ENCODE results near the gene PTPRN2.

DNA sequence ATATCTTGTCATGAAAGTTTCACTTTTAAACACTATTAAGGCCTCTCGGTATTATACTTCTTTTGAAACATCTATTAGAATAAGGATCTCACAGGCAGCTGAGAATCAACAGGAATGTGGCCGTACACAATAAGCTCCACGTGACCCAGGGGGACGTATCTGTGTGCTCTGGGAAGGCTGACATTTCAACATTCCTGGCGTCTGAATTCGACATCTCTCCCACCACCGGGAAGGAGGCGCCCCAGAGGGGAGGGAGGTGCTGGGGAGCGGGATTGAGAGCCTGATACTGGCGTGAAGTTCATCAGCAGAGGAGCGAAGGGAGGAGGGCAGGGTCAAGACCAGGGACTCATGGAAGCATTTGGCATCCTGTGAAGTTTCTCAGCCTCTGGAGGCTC, 849.6 kb downstream of the PTPRN2 start:
- TF ChIP-seq CTCF (conservative IDR thresholded peaks at IDR 0.05; ENCODE audit: low read depth, low read length) (no peak), EZH2 (IDR thresholded peaks at IDR 0.05; ENCODE audit: borderline replicate concordance, low read depth, low read length, poor library complexity, severe bottlenecking) (no peak)

Measured in A673 (cell line).